H1 (cell line): ENCODE measurements around the gene SOX8. TPM values are rescaled to one million over a fixed set of nuclear protein-coding genes. Genes with fewer than 3 reads are reported as not detected.
A peak's percentile ranks its signal among the peaks of the same experiment; 100 is the strongest.

Experiments used
- CTCF ChIA-PET: fragments of 300-600 bp; sonication (Branson Sonifier 250); formaldehyde crosslinking; loops from one replicate; lab custom pipeline; 2021; ENCODE audit not compliant: partially characterized antibody; lab: Charles Lee
- POLR2A ChIA-PET: fragments of 300-600 bp; sonication (Branson Sonifier 250); formaldehyde crosslinking; loops from one replicate; lab custom pipeline; 2021; ENCODE audit warnings: inconsistent platforms; ENCODE audit not compliant: partially characterized antibody; lab: Charles Lee
- DNase-seq, 2 experiments: peaks; one replicate each; pipeline versions ENCODE4 v3.0.0 to v3.0.0-alpha.2; 2010 to 2022; ENCODE audit warnings: low spot score in 2 of 2, low read depth in 1 of 2, mixed read lengths in 1 of 2
- FAIRE-seq: peaks from 2 replicates; lab custom pipeline; 2011; peaks lifted over from hg19 to GRCh38; lab: Jason Lieb, UNC
- H2AFZ ChIP-seq: 2 replicates; pipeline ENCODE4 v1.8.1; 2012; ENCODE audit warnings: low read length, inconsistent platforms
- H2AK5ac ChIP-seq: 2 replicates; pipeline ENCODE4 v1.6.1; 2013; ENCODE audit warnings: low read depth, low read length
- H2BK120ac ChIP-seq: replicated peaks from 2 replicates; pipeline ENCODE3; 2013; ENCODE audit warnings: low read depth, low read length, inconsistent platforms
- H2BK12ac ChIP-seq: 2 replicates; pipeline ENCODE4 v1.6.1; 2013; ENCODE audit warnings: low read depth, low read length
- H2BK15ac ChIP-seq: 2 replicates; pipeline ENCODE4 v1.6.1; 2013; ENCODE audit warnings: low read length
- H2BK20ac ChIP-seq: 2 replicates; pipeline ENCODE4 v1.6.1; 2013; ENCODE audit warnings: low read length
- H2BK5ac ChIP-seq: 2 replicates; pipeline ENCODE4 v1.6.1; 2013; ENCODE audit warnings: low read depth, low read length
- H3K14ac ChIP-seq: 2 replicates; pipeline ENCODE4 v1.6.1; 2013; ENCODE audit warnings: inconsistent platforms; ENCODE audit not compliant: insufficient read length
- H3K18ac ChIP-seq: 2 replicates; pipeline ENCODE4 v1.6.1; 2013; ENCODE audit warnings: low read length; ENCODE audit errors: extremely low read depth
- H3K23ac ChIP-seq: 2 replicates; pipeline ENCODE4 v1.6.1; 2013; ENCODE audit warnings: inconsistent platforms; ENCODE audit not compliant: insufficient read length
- H3K23me2 ChIP-seq: 2 replicates; pipeline ENCODE4 v1.6.1; 2013; ENCODE audit warnings: low read depth, low read length
- H3K27ac ChIP-seq: 2 replicates; pipeline ENCODE4 v1.6.1; 2011; ENCODE audit warnings: low read depth, low read length, inconsistent platforms
- H3K27me3 ChIP-seq, 4 experiments: replicated peaks in 1 of 4; 1 replicate in 1 of 4; 2 replicates in 3 of 4; pipeline versions ENCODE4 v1.6.1 to v1.8.1; 2011 to 2013; ENCODE audit warnings: low read length in 3 of 4, mild to moderate bottlenecking in 3 of 4, inconsistent platforms in 2 of 4, mixed read lengths in 2 of 4, moderate library complexity in 1 of 4; ENCODE audit not compliant: control insufficient read depth in 3 of 4, insufficient read depth in 3 of 4; ENCODE audit errors: extremely low read depth in 1 of 4
- H3K36me3 ChIP-seq, 4 experiments: 2 replicates each; pipeline versions ENCODE4 v1.6.1 to v1.8.1; 2011 to 2013; ENCODE audit warnings: mild to moderate bottlenecking in 4 of 4, low read length in 3 of 4, moderate library complexity in 2 of 4, control low read depth in 1 of 4, inconsistent platforms in 1 of 4; ENCODE audit not compliant: insufficient read depth in 4 of 4, control insufficient read depth in 2 of 4
- H3K4ac ChIP-seq: replicated peaks from 2 replicates; pipeline ENCODE3; 2013; ENCODE audit warnings: low read length, low read depth, mixed read lengths, inconsistent platforms; ENCODE audit not compliant: insufficient read length
- H3K4me1 ChIP-seq, 4 experiments: replicated peaks in 1 of 4; 1 replicate in 1 of 4; 2 replicates in 3 of 4; pipeline versions ENCODE4 v1.6.1 to v1.8.1; 2011 to 2013; ENCODE audit warnings: low read length in 3 of 4, inconsistent platforms in 2 of 4, mixed read lengths in 1 of 4; ENCODE audit not compliant: insufficient read depth in 4 of 4, control insufficient read depth in 3 of 4
- H3K4me2 ChIP-seq, 2 experiments: 2 replicates each; pipeline versions ENCODE4 v1.6.1 to v1.8.1; 2011 to 2013; ENCODE audit warnings: low read depth in 2 of 2, low read length in 2 of 2, control low read depth in 1 of 2, inconsistent platforms in 1 of 2, mild to moderate bottlenecking in 1 of 2; ENCODE audit not compliant: insufficient read depth in 1 of 2
- H3K4me3 ChIP-seq, 4 experiments: fragments of 200-600, 300-600 bp in 1 of 4; sonication (generic), shearing (Covaris generic), sonication (Bioruptor Twin) in 1 of 4; 2 replicates each; pipeline versions ENCODE4 v1.5.1 to v1.8.1; 2011 to 2016; ENCODE audit warnings: low read length in 4 of 4, low read depth in 3 of 4, control low read depth in 2 of 4, inconsistent platforms in 2 of 4, mild to moderate bottlenecking in 2 of 4, mixed read lengths in 1 of 4, moderate library complexity in 1 of 4; ENCODE audit not compliant: insufficient read depth in 2 of 4; ENCODE audit errors: extremely low read depth in 1 of 4
- H3K56ac ChIP-seq: replicated peaks from 2 replicates; pipeline ENCODE3; 2013; ENCODE audit warnings: low read depth, mild to moderate bottlenecking, mixed read lengths, low read length, inconsistent platforms; ENCODE audit not compliant: insufficient read length
- H3K79me1 ChIP-seq: 2 replicates; pipeline ENCODE4 v1.6.1; 2013; ENCODE audit warnings: low read depth, low read length, control low read depth
- H3K79me2 ChIP-seq, 2 experiments: 2 replicates each; pipeline versions ENCODE4 v1.6.1 to v1.8.1; 2012 to 2013; ENCODE audit warnings: low read length in 2 of 2, mild to moderate bottlenecking in 2 of 2, inconsistent platforms in 1 of 2; ENCODE audit not compliant: insufficient read depth in 2 of 2, control insufficient read depth in 1 of 2
- H3K9ac ChIP-seq, 4 experiments: replicated peaks in 1 of 4; 1 replicate in 1 of 4; 2 replicates in 3 of 4; pipeline versions ENCODE4 v1.6.1 to v1.8.1; 2011 to 2013; ENCODE audit warnings: low read depth in 3 of 4, low read length in 3 of 4, control low read depth in 2 of 4, mild to moderate bottlenecking in 2 of 4, moderate library complexity in 2 of 4, inconsistent platforms in 1 of 4; ENCODE audit errors: extremely low read depth in 1 of 4
- H3K9me3 ChIP-seq, 2 experiments: 2 replicates each; pipeline versions ENCODE4 v1.6.1 to v1.8.1; 2012 to 2013; ENCODE audit warnings: mild to moderate bottlenecking in 2 of 2, moderate library complexity in 2 of 2, control low read depth in 1 of 2, inconsistent platforms in 1 of 2, low read depth in 1 of 2, low read length in 1 of 2, mixed read lengths in 1 of 2; ENCODE audit not compliant: insufficient read depth in 2 of 2
- H4K20me1 ChIP-seq, 2 experiments: replicated peaks in 1 of 2; 2 replicates each; pipeline versions ENCODE3 to v1.8.1; 2011 to 2013; ENCODE audit warnings: inconsistent platforms in 2 of 2, low read length in 2 of 2, mild to moderate bottlenecking in 1 of 2; ENCODE audit not compliant: insufficient read depth in 2 of 2, control insufficient read depth in 1 of 2
- H4K5ac ChIP-seq: 2 replicates; pipeline ENCODE4 v1.6.1; 2013; ENCODE audit warnings: low read length, low read depth, mixed read lengths, inconsistent platforms; ENCODE audit not compliant: insufficient read length
- H4K8ac ChIP-seq: 2 replicates; pipeline ENCODE4 v1.8.0; 2013; ENCODE audit warnings: mild to moderate bottlenecking, moderate library complexity, low read length, inconsistent platforms; ENCODE audit not compliant: insufficient read depth; ENCODE audit errors: extremely low read depth
- H4K91ac ChIP-seq: replicated peaks from 2 replicates; pipeline ENCODE3; 2013; ENCODE audit warnings: low read length, mixed read lengths, inconsistent platforms; ENCODE audit not compliant: insufficient read length
- EGR1 ChIP-seq: IDR thresholded peaks from 2 replicates; pipeline ENCODE4 v1.6.1; 2011; ENCODE audit warnings: low read depth, low read length, borderline replicate concordance
- EP300 ChIP-seq, 2 experiments: IDR thresholded peaks; 1 replicate in 1 of 2; 2 replicates in 1 of 2; pipeline ENCODE4 v1.6.1; 2011 to 2012; ENCODE audit warnings: low read depth in 2 of 2, low read length in 2 of 2, mild to moderate bottlenecking in 2 of 2, borderline replicate concordance in 1 of 2, inconsistent platforms in 1 of 2, moderate library complexity in 1 of 2
- EZH2 ChIP-seq: fragments of 200-600 bp; sonication (generic); IDR thresholded peaks from 2 replicates; pipeline ENCODE4 v1.7.1; 2012; ENCODE audit warnings: low read depth, mild to moderate bottlenecking, moderate library complexity, low read length, inconsistent platforms; ENCODE audit not compliant: severe bottlenecking
- FOSL1 ChIP-seq: IDR thresholded peaks from 2 replicates; pipeline ENCODE4 v1.6.1; 2011; ENCODE audit warnings: mild to moderate bottlenecking, low read depth, low read length, moderate library complexity; ENCODE audit not compliant: insufficient read depth
- HDAC6 ChIP-seq: IDR thresholded peaks from one replicate; pipeline ENCODE4 v1.7.1; 2012; ENCODE audit warnings: low read depth, mild to moderate bottlenecking, inconsistent platforms, low read length, moderate library complexity
- KDM4A ChIP-seq: IDR thresholded peaks from one replicate; pipeline ENCODE4 v1.7.1; 2012; ENCODE audit warnings: low read depth, mild to moderate bottlenecking, moderate library complexity, low read length, inconsistent platforms; ENCODE audit not compliant: severe bottlenecking
- NANOG ChIP-seq: IDR thresholded peaks from 2 replicates; pipeline ENCODE4 v1.6.1; 2011; ENCODE audit warnings: low read length, low read depth, mild to moderate bottlenecking, inconsistent platforms; ENCODE audit not compliant: insufficient read depth, poor library complexity, severe bottlenecking
- RFX5 ChIP-seq: IDR thresholded peaks from 2 replicates; pipeline ENCODE4 v1.6.1; 2011; ENCODE audit warnings: low read depth, low read length, improper control_type of control experiment, borderline replicate concordance
- RNF2 ChIP-seq: fragments of 200-900, 300-1000 bp; sonication (generic); IDR thresholded peaks from 2 replicates; pipeline ENCODE4 v1.7.1; 2016; ENCODE audit warnings: borderline replicate concordance, low read depth, mild to moderate bottlenecking, antibody characterized with exemption, low read length; ENCODE audit not compliant: poor library complexity, severe bottlenecking; ENCODE audit errors: missing control alignments
- SRF ChIP-seq: IDR thresholded peaks from 2 replicates; pipeline ENCODE4 v1.6.1; 2011; ENCODE audit warnings: mild to moderate bottlenecking, low read depth, low read length, moderate library complexity
- TBP ChIP-seq: IDR thresholded peaks from 2 replicates; pipeline ENCODE4 v1.6.1; 2011; ENCODE audit warnings: low read depth, low read length, improper control_type of control experiment
- TCF12 ChIP-seq: IDR thresholded peaks from 2 replicates; pipeline ENCODE4 v1.6.1; 2011; ENCODE audit warnings: low read depth, mild to moderate bottlenecking, low read length
- ZNF274 ChIP-seq: IDR thresholded peaks from 2 replicates; pipeline ENCODE4 v1.7.0; 2012; ENCODE audit warnings: low read length, borderline replicate concordance; ENCODE audit errors: extremely low read depth
- WGBS, 2 experiments: shearing (Covaris generic) in 1 of 2; methylation state at CpG; one replicate each; pipeline versions ENCODE4 v1.1.6 to v1.1.7; 2013 to 2015; ENCODE audit warnings: low lambda C conversion rate in 2 of 2, mixed read lengths in 2 of 2, inconsistent platforms in 1 of 2, low coverage in 1 of 2, missing lambda C conversion rate in 1 of 2; ENCODE audit not compliant: insufficient replicate concordance in 2 of 2, insufficient coverage in 1 of 2, insufficient read length in 1 of 2; ENCODE audit errors: extremely low coverage in 1 of 2, missing lambda C conversion rate in 1 of 2; 5-methylcytosine and 5-hydroxymethylcytosine counted together
- polyA plus RNA-seq, 7 experiments: library from polyadenylated mRNA; depleted of rRNA in 3 of 7; stranded (reverse) in 5 of 7; unstranded in 2 of 7; fragments of >200 nt in 5 of 7; fragments of 200-250 nt in 2 of 7; gene quantifications; 1 replicate in 5 of 7; 2 replicates in 1 of 7; 4 replicates in 1 of 7; pipeline versions ENCODE4 v1.2.1 to v1.2.3, GENCODE V29; 2011 to 2013; ENCODE audit warnings: missing spikeins in 2 of 7, mixed read lengths in 2 of 7
- total RNA-seq: library from RNA; stranded (reverse); fragmentation: NEBNext Ultra II Directional; extraction: Animal tissue kit (Norgen Biotek cat#: 25700); gene quantifications from 2 replicates; pipeline ENCODE4 v1.2.1, GENCODE V29; 2021

SOX8 gene
- total and polyA plus RNA-seq, 2 of the 8 experiments (the other 6 are each of a cell fraction or from before 2014, with no cell fraction given), result 2.2 to 5.7 TPM

GRCh38 chr16:1033128-1033679 lies 51.6 kb downstream of the SOX8 start:
- ChIA-PET CTCF (no interaction called here), POLR2A (no interaction called here)
- Histone ChIP-seq H4K91ac (no peak overlapping the region), H4K8ac (no peak overlapping the region), H3K36me3 (no peaks in the 10 kb centered on the region), H3K4me1 (peaks cover 0 to 11% (median 2%) of the 10 kb centered on the region in 4 experiments; a peak in 4 of 7 replicates), H3K79me1 (no peaks in the 10 kb centered on the region), H2BK5ac (no peak overlapping the region), H3K18ac (no peak overlapping the region), H3K9ac (no peak overlapping the region), H3K23ac (no peak overlapping the region), H2BK12ac (no peak overlapping the region), H3K4ac (no peak overlapping the region), H2BK20ac (no peak overlapping the region), H3K14ac (no peak overlapping the region), H3K27ac (no peak overlapping the region), H2AK5ac (no peak overlapping the region), H3K27me3 (no peaks in the 10 kb centered on the region), H3K56ac (peak overlapping the region; percentile 97), H4K5ac (no peak overlapping the region), H4K20me1 (peaks cover 0 to 13% of the 10 kb centered on the region in 2 experiments), H3K4me2 (no peak overlapping the region), H2BK15ac (no peak overlapping the region), H3K23me2 (peaks cover 23% of the 10 kb centered on the region; the same call in 1 of the 2 replicates), H3K79me2 (no peaks in the 10 kb centered on the region), H2AFZ (no peak overlapping the region), H3K9me3 (peaks cover 4 to 15% of the 10 kb centered on the region in 2 experiments; a peak in 3 of 4 replicates), H2BK120ac (no peak overlapping the region), H3K4me3 (no peak overlapping the region)
- 93 to 100% methylated on average over 2 to 3 of the region's 3 CpGs for WGBS, 2 experiments
- no peak for DNase-seq
- no peak for FAIRE-seq
- TF ChIP-seq RNF2 (no peak), EP300 (IDR thresholded peaks at IDR 0.05; ENCODE audit: borderline replicate concordance in 1 of 2, low read depth in 2 of 2, low read length in 2 of 2) (no peak), FOSL1 (no peak), ZNF274 (no peak), EZH2 (no peak), NANOG (no peak), KDM4A (no peak), TBP (no peak), RFX5 (no peak), HDAC6 (no peak), TCF12 (no peak), SRF (no peak), EGR1 (no peak)
